HepG2 (cell line): ENCODE measurements around the gene OR5K4. TPM values are rescaled to one million over a fixed set of nuclear protein-coding genes. Genes with fewer than 3 reads are reported as not detected.

Experiments
- ATAC-seq: fragments of 200-7000 bp; cut with Tn5 transposase; 3 replicates; pipeline ENCODE4 v1.9.1; 2020; ENCODE audit warnings: mild to moderate bottlenecking, moderate library complexity
- BruUV-seq: library from RNA; stranded (reverse); fragments of 400-500 nt; replicated peaks from 2 replicates; lab custom pipeline; 2021; lab: Mats Ljungman, UMichigan
- CTCF ChIA-PET: fragments of 300-600 bp; formaldehyde crosslinking; extraction: SDS; loops from one replicate; lab custom pipeline; 2021; ENCODE audit warnings: low total read pairs, inconsistent platforms, low intra/inter-chr PET ratio; lab: Yijun Ruan, JAX
- POLR2A ChIA-PET: fragments of 350-600 bp; sonication (Branson Sonifier 250); formaldehyde crosslinking; loops from one replicate; lab custom pipeline; 2020; ENCODE audit warnings: antibody characterized with exemption, inconsistent platforms; lab: Yijun Ruan, JAX
- DNase-seq: peaks from one replicate; pipeline ENCODE4 v3.0.0-alpha.2; 2015; ENCODE audit warnings: low spot score
- FAIRE-seq: peaks from 3 replicates; lab custom pipeline; 2011; peaks lifted over from hg19 to GRCh38; lab: Jason Lieb, UNC
- H2AFZ ChIP-seq: one replicate; pipeline ENCODE4 v1.6.1; 2011; ENCODE audit warnings: low read length, inconsistent platforms
- H3K27ac ChIP-seq: fragments of 300-600 bp; 3 replicates; pipeline ENCODE4 v1.8.0; 2011; ENCODE audit warnings: mixed run types, mild to moderate bottlenecking, mixed read lengths, low read length, inconsistent platforms; ENCODE audit not compliant: insufficient read depth; ENCODE audit errors: extremely low read length
- H3K27me3 ChIP-seq, 2 experiments: fragments of 200-600 bp in 1 of 2; 2 replicates in 1 of 2; 3 replicates in 1 of 2; pipeline versions ENCODE4 v1.6.0 to v1.8.0; 2011; ENCODE audit warnings: low read length in 2 of 2, mild to moderate bottlenecking in 2 of 2, moderate library complexity in 2 of 2, inconsistent platforms in 1 of 2; ENCODE audit not compliant: insufficient read depth in 2 of 2, control insufficient read depth in 1 of 2
- H3K36me3 ChIP-seq, 2 experiments: fragments of 200-600 bp in 1 of 2; replicated peaks in 1 of 2; 2 replicates in 1 of 2; 3 replicates in 1 of 2; pipeline versions ENCODE4 v1.5.1 to v1.8.0; 2011; ENCODE audit warnings: low read length in 2 of 2, inconsistent platforms in 1 of 2; ENCODE audit not compliant: insufficient read depth in 2 of 2, control insufficient read depth in 1 of 2
- H3K4me1 ChIP-seq: 2 replicates; pipeline ENCODE4 v1.5.1; 2012; ENCODE audit warnings: low read length, inconsistent platforms; ENCODE audit not compliant: insufficient read depth
- H3K4me2 ChIP-seq: 2 replicates; pipeline ENCODE4 v1.6.0; 2011; ENCODE audit warnings: low read depth, low read length, inconsistent platforms
- H3K4me3 ChIP-seq, 3 experiments: fragments of 200-600 bp in 1 of 3; sonication (generic), shearing (Covaris generic) in 1 of 3; replicated peaks in 1 of 3; 2 replicates each; pipeline ENCODE4 v1.5.1; 2011 to 2016; ENCODE audit warnings: low read length in 3 of 3, inconsistent platforms in 2 of 3, low read depth in 2 of 3, mild to moderate bottlenecking in 2 of 3, control low read depth in 1 of 3, mixed read lengths in 1 of 3; ENCODE audit not compliant: insufficient read depth in 1 of 3
- H3K79me2 ChIP-seq: one replicate; pipeline ENCODE4 v1.6.1; 2011; ENCODE audit warnings: low read length, inconsistent platforms; ENCODE audit not compliant: insufficient read depth
- H3K9ac ChIP-seq: 2 replicates; pipeline ENCODE4 v1.6.0; 2011; ENCODE audit warnings: mild to moderate bottlenecking, low read depth, low read length, inconsistent platforms; ENCODE audit not compliant: insufficient read depth
- H3K9me3 ChIP-seq: 2 replicates; pipeline ENCODE4 v1.5.1; 2012; ENCODE audit warnings: mild to moderate bottlenecking, low read length
- H4K20me1 ChIP-seq: 2 replicates; pipeline ENCODE4 v1.6.0; 2011; ENCODE audit warnings: inconsistent platforms, mild to moderate bottlenecking, low read length, moderate library complexity; ENCODE audit not compliant: insufficient read depth
- AKNA ChIP-seq: sonication (generic); formaldehyde crosslinking; IDR thresholded peaks from 2 replicates; pipeline ENCODE4 v1.4.0; 2020; ENCODE audit warnings: missing genetic modification reagents, borderline replicate concordance
- ATF1 ChIP-seq: IDR thresholded peaks from 2 replicates; pipeline ENCODE4 v1.6.1; 2016; ENCODE audit warnings: mild to moderate bottlenecking, control low read depth
- FOXA1 ChIP-seq, 2 experiments: fragments of 450-650 bp in 1 of 2; sonication (generic) in 1 of 2; formaldehyde crosslinking in 1 of 2; IDR thresholded peaks; 2 replicates each; pipeline versions ENCODE4 v1.4.0 to v1.6.1; 2016 to 2020; ENCODE audit warnings: missing genetic modification reagents in 1 of 2
- FOXA3 ChIP-seq: IDR thresholded peaks from 2 replicates; pipeline ENCODE4 v1.6.1; 2016; ENCODE audit warnings: missing genetic modification reagents, missing compliant biosample characterization
- KLF11 ChIP-seq: IDR thresholded peaks from 2 replicates; pipeline ENCODE4 v1.6.1; 2016; ENCODE audit warnings: missing compliant biosample characterization
- KLF9 ChIP-seq: IDR thresholded peaks from 2 replicates; pipeline ENCODE4 v1.6.1; 2016; ENCODE audit warnings: low read depth
- NBN ChIP-seq: fragments of 450-650 bp; conservative IDR thresholded peaks from 2 replicates; pipeline ENCODE4 v1.6.1; 2017
- NR3C1 ChIP-seq: sonication (generic); formaldehyde crosslinking; IDR thresholded peaks from 2 replicates; pipeline ENCODE4 v1.4.0; 2020; ENCODE audit warnings: missing genetic modification reagents
- RAD21 ChIP-seq: fragments of 450-650 bp; formaldehyde crosslinking; IDR thresholded peaks from 2 replicates; pipeline ENCODE4 v1.5.0; 2020; ENCODE audit warnings: mild to moderate bottlenecking
- TBX2 ChIP-seq: sonication (generic); formaldehyde crosslinking; IDR thresholded peaks from 2 replicates; pipeline ENCODE4 v1.5.0; 2020; ENCODE audit warnings: missing genetic modification reagents, mild to moderate bottlenecking, borderline replicate concordance
- YEATS2 ChIP-seq: sonication (generic); formaldehyde crosslinking; IDR thresholded peaks from 2 replicates; pipeline ENCODE4 v1.4.0; 2020; ENCODE audit warnings: missing genetic modification reagents, borderline replicate concordance
- ZBTB2 ChIP-seq: sonication (generic); formaldehyde crosslinking; IDR thresholded peaks from 2 replicates; pipeline ENCODE4 v1.8.0; 2022; ENCODE audit warnings: low read depth, missing genetic modification reagents
- ZNF274 ChIP-seq: sonication (generic); formaldehyde crosslinking; IDR thresholded peaks from 2 replicates; pipeline ENCODE4 v1.5.1; 2020; ENCODE audit warnings: mild to moderate bottlenecking, missing genetic modification reagents
- ZNF362 ChIP-seq: sonication (generic); formaldehyde crosslinking; IDR thresholded peaks from 2 replicates; pipeline ENCODE4 v1.4.0; 2020; ENCODE audit warnings: missing genetic modification reagents, mild to moderate bottlenecking, borderline replicate concordance
- ZNF441 ChIP-seq: sonication (generic); formaldehyde crosslinking; IDR thresholded peaks from 2 replicates; pipeline ENCODE4 v1.7.0; 2021; ENCODE audit warnings: missing genetic modification reagents, borderline replicate concordance
- ZNF709 ChIP-seq: sonication (generic); formaldehyde crosslinking; IDR thresholded peaks from 2 replicates; pipeline ENCODE4 v1.5.0; 2020; ENCODE audit warnings: mild to moderate bottlenecking, missing genetic modification reagents
- WGBS: methylation state at CpG from one replicate; pipeline ENCODE4 v1.1.6; 2017; ENCODE audit warnings: low lambda C conversion rate; 5-methylcytosine and 5-hydroxymethylcytosine counted together
- in situ Hi-C: cut with HindIII; loops from 2 replicates; pipeline ENCODE4 v1.10.0; 2017; ENCODE audit warnings: low pct_unique_long_range_greater_than_20kb; ENCODE audit not compliant: extremely low pct_ligation_motif_present
- intact Hi-C: fragments of 100-400 bp; cut with micrococcal nuclease; formaldehyde crosslinking; loops from one replicate; pipeline ENCODE4 v1.10.0; 2022; ENCODE audit not compliant: unreplicated experiment
- polyA plus RNA-seq, 8 experiments: library from polyadenylated mRNA; depleted of rRNA in 3 of 8; stranded (reverse) in 7 of 8; unstranded in 1 of 8; fragments of >200 nt; fragmentation: Illumina TruSeq in 4 of 8; extraction: Trizol in 4 of 8; gene quantifications; 2 replicates each; pipeline versions ENCODE4 v1.2.1 to v1.2.3, GENCODE V29; 2011 to 2016; ENCODE audit warnings: low read depth in 4 of 8, missing spikeins in 1 of 8, mixed read lengths in 1 of 8; ENCODE audit not compliant: insufficient read depth in 1 of 8
- total RNA-seq, 5 experiments: library from RNA; depleted of rRNA; stranded (reverse); fragments of >200 nt; fragmentation: Illumina TruSeq; extraction: Trizol; gene quantifications; 2 replicates each; pipeline ENCODE4 v1.2.3, GENCODE V29; 2016; ENCODE audit warnings: low read depth in 1 of 5

Gene OR5K4
- total and polyA plus RNA-seq, 2 of the 13 experiments (the other 11 are each of a cell fraction or from before 2014, with no cell fraction given) = not detected

GRCh38 chr3:98329392-98330124, 24.1 kb upstream of the OR5K4 start (continued):
- TF ChIP-seq FOXA1 (IDR thresholded peaks at IDR 0.05) = no peak
- peak; percentile 61 for TF ChIP-seq FOXA1 (CRISPR knock-in tag; IDR thresholded peaks at IDR 0.05)
- no peak for TF ChIP-seq ZNF709 (CRISPR knock-in tag)
- TF ChIP-seq ZNF441 (CRISPR knock-in tag) = no peak
- TF ChIP-seq NBN = no peak
- TF ChIP-seq RAD21 = peak; percentile 72
- TF ChIP-seq KLF9 (CRISPR knock-in tag) = no peak
- no peak for TF ChIP-seq KLF11
- no peak for TF ChIP-seq ZNF274
- peak; percentile 39; the same call in 1 of the 2 replicates for TF ChIP-seq ZNF362 (CRISPR knock-in tag)
- no peak for TF ChIP-seq ATF1
- TF ChIP-seq FOXA3 (CRISPR knock-in tag) = peak; percentile 57; the same call in 1 of the 2 replicates
- TF ChIP-seq, all 625 proteins: peak for 9

- no peak overlapping the region for H3K4me2 ChIP-seq
- no peak overlapping the region for H3K4me3 ChIP-seq
- POLR2A ChIA-PET = no interaction called here
- no peak overlapping the region for H3K27ac ChIP-seq
- no peak overlapping the region for H3K9ac ChIP-seq
- CTCF ChIA-PET = interaction anchor here (5.3 kb wide), 1 partner anchor 292 kb away, joined by 104 read pairs; no protein-coding TSS in a partner anchor
- ATAC-seq = no peak
- no peaks in the 10 kb centered on the region for H3K79me2 ChIP-seq
- FAIRE-seq = no peak
- no peaks in the 10 kb centered on the region for H3K27me3 ChIP-seq
- in situ Hi-C loops = loop anchor here (25.0 kb wide), 1 partner anchor 544 kb away; no protein-coding TSS in a partner anchor
- 0% methylated on average over 1 of the region's 1 CpG for WGBS
- H3K36me3 ChIP-seq = no peaks in the 10 kb centered on the region
- no peaks in the 10 kb centered on the region for H3K4me1 ChIP-seq
- H4K20me1 ChIP-seq = no peaks in the 10 kb centered on the region
- no TSS peak for BruUV-seq
- intact Hi-C loops = no loop called here
- H2AFZ ChIP-seq = no peak overlapping the region
- no peaks in the 10 kb centered on the region for H3K9me3 ChIP-seq
- DNase-seq = no peak
- no peak for TF ChIP-seq TBX2
- no peak for TF ChIP-seq YEATS2
- no peak for TF ChIP-seq AKNA
- no peak for TF ChIP-seq ZBTB2
- no peak for TF ChIP-seq NR3C1 (CRISPR knock-in tag)
These were observed 22.3 kb upstream of the OR5K4 start for GRCh38 chr3:98331329-98331728.
